GM15510 (cell line): ENCODE measurements around the gene NIF3L1.

Experiments
- POLR2A ChIP-seq: IDR thresholded peaks from 3 replicates; pipeline ENCODE4 v1.6.1; 2011; ENCODE audit warnings: borderline replicate concordance; ENCODE audit not compliant: insufficient read length; ENCODE audit errors: extremely low read depth

The NIF3L1 gene

DNA sequence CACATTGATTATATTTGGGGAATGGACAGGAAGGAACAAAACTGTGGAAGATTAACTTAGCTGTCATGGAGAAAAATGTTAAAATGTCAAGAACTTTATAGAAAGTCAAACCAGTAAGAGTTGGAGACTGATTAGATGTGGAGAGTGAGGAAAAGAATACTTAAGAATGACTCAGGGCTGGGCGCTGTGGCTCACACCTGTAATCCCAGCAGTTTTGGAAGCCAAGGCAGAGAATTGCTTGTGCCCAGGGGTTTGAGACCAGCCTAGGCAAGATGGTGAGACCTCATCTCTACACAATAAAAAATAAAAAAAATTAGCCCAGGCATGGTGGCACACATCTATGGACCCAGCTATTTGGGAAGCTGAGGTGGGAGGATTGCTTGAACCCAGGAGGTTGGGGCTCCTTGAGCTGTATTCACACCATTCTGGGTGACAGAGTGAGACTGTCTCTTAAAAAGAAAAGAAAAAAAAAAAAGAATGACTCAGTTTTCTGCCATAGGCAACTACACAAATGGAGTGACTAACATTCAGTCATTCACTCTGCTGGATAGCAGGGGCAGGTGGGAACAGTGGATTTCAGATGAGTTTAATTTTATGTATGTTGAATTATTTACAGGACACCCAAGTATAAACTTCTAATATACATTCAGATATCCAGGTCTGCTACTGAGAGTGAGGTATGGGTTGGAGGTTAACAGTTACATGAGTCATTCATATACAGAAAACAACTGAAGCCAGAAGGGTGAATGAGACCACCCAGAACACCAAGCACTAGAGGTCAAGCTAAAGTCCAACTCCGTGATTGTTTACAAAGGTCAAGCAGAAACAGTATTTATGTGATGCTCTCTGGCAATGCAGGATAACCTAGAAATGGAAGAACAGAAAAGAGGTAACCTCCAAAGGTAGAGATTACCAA lies 40.4 kb downstream of the NIF3L1 start:
- TF ChIP-seq POLR2A = no peak

DNA sequence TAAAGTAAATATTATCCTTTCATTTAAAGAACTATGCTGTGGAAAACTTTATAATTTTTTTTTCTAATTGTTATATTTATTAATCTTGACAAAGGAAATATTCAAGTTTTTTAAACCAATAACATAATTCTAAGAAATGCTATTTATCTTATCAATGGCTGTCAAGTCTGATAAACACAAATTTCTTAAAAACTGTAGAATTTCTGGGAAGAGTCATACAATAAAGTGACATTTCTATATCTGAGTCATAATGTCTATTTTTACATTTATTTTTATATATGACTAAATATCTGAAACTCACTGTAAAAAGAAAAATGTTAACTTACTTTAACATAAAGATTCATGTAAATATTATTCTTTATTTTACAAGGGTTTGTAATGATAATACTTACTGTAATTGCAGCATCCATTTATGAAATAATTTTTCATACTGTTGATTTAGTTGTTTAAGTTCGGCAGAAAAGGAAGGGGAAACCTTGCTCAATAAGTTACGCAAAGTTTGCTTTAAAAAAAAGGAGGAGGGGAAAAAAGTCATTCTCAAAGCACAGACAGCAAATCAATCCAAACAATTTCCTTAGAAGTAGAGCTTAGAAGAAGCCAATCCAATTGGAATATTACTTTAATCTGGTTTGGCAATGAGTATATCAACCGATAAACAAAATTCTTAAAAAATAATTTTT lies 41.9 kb downstream of the NIF3L1 start:
- no peak for TF ChIP-seq POLR2A

DNA sequence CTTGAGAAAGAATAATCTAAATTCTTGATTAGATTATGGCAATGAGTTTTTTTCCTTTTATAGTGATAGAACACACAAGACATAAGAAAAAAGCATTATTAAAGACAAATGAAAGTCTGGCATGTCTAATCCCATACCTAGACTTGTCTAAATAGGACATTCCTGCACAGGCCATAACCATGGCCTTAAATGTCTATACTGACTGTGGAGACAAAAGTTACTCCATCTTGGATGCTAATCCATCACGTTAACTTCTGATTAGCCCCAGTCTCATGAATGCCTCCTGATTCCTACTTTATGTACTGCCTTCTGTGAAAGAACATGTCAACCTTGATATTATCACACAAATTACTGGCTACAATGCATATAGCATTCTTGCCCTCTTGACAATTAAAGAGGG lies 50.7 kb downstream of the NIF3L1 start:
- no peak for TF ChIP-seq POLR2A

DNA sequence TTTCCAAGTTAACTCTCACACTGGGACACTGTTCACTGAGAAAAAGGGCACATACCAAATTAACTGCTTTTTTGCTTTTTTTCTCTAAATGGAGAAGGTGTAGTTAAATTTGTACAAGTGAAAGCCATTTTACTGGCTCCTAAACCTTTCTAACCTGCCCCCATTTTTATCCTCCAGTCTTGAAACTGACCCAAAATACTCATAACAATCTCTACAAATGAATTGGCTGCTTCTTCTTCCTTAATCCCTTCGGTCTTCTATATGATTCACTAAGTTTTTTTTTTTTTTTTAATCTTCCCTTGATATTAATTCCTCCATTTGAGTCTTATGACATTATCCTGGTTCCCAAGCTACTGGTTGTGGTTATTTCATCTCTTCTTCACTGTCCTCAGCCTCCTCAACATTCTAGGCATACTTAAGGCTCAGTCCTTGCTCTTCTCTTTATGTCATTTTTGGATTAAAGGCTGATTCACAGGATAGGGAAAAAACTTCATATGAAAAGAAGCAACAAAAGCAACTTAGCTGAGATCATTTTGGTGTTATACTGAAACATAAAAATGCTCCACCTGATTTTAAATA lies 54.4 kb downstream of the NIF3L1 start:
- TF ChIP-seq POLR2A = no peak

DNA sequence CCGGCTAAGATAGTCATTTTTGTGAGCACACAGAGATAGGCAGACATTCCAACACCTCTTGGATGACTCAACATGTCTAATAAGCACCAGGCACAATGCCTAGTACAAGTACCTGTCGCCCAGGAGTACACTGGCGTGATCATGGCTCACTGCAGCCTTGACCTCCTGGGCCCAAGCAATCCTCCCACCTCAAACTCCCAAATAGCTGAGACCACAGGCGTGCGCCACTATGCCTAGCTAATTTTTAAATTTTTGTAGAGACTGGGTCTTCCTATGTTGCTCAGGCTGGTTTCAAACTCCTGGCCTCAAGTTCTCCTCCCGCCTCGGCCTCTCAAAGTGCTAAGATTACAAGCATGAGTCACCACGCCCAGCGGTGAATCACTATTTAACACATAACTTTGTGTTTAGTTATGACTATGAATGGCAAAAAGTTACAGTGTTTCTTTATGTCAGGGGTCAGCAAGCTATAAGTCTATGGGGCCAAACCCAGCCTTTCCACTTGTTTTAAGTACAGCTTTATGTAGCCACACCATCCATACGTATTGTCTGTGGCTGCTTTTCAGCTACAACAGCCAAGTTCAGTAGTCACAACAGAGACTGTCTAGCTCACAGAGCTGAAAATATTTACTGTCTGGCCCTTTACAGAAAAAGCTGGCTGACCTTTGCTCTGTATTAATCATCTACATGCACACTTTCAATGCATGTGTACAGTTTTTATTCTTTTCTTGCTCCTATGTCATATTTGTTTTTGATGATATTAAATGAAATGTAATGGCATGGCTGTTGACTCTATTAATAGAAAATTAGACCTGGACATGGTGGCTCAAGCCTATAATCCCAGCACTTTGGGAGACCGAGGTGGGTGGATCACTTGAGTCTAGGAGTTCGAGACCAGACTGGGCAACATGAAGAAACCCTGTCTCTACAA lies 55.6 kb downstream of the NIF3L1 start:
- no peak for TF ChIP-seq POLR2A

DNA sequence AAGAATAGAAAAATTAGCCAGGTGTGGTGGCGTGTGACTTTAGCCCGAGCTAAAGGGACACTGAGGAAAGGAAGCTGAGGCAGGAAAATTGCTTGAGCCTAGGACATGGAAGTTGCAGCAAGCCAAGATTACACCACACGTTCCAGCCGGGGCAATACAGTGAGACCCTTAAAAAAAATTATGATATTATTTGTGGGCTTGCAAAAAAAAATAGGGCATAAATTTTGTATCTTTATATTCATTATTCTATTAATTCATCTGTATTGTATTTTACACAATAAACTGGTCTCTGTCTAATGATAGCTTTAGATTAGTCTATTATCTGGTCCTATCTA lies 56.2 kb downstream of the NIF3L1 start:
- TF ChIP-seq POLR2A = no peak

DNA sequence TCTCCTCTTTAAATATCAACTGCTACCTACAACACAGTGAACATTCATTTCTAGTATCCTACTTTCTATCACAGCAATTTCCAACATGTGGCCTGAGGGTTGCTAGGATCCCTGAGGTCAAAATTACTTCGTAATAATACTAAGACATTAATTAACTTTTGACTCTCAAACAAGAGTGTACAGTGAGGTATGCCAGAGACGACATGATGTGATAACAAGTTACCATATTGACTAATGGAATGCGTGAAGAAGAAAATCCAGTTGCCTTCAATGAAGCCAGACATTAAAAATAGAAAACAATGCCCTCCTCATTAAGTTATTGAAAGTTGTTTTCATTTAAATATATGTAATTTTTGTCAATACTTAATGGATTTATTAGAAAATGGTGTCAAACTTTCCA lies 61.2 kb downstream of the NIF3L1 start:
- no peak for TF ChIP-seq POLR2A
